ENCODE results near the gene ARHGAP10.

The ARHGAP10 gene

GRCh38 chr4:147938496-147938895 is 206.6 kb downstream of the ARHGAP10 start:
- TF ChIP-seq CTCF (IDR thresholded peaks at IDR 0.05; ENCODE audit: low read depth, low read length, missing control alignments) = no peak
- DNase-seq (ENCODE audit: extremely low read depth, low read depth) = no peak
- no peak overlapping the region for H3K4me3 ChIP-seq (replicated peaks; ENCODE audit: low read depth, low read length)

GRCh38 chr4:147940171-147940570 is 208.3 kb downstream of the ARHGAP10 start:
- no peak overlapping the region for H3K4me3 ChIP-seq (replicated peaks; ENCODE audit: low read depth, low read length)
- no peak for DNase-seq (ENCODE audit: extremely low read depth, low read depth)
- no peak for TF ChIP-seq CTCF (IDR thresholded peaks at IDR 0.05; ENCODE audit: low read depth, low read length, missing control alignments)

GRCh38 chr4:147941373-147941772 is 209.5 kb downstream of the ARHGAP10 start:
- no peak overlapping the region for H3K4me3 ChIP-seq (replicated peaks; ENCODE audit: low read depth, low read length)
- no peak for DNase-seq (ENCODE audit: extremely low read depth, low read depth)
- no peak for TF ChIP-seq CTCF (IDR thresholded peaks at IDR 0.05; ENCODE audit: low read depth, low read length, missing control alignments)

- H3K4me3 ChIP-seq (replicated peaks; ENCODE audit: low read depth, low read length) = no peak overlapping the region
- TF ChIP-seq CTCF (IDR thresholded peaks at IDR 0.05; ENCODE audit: low read depth, low read length, missing control alignments) = no peak
- no peak for DNase-seq (ENCODE audit: extremely low read depth, low read depth)
Observed at GRCh38 chr4:147942729-147943128, 210.8 kb downstream of the ARHGAP10 start.

- no peak overlapping the region for H3K4me3 ChIP-seq (replicated peaks; ENCODE audit: low read depth, low read length)
- DNase-seq (ENCODE audit: extremely low read depth, low read depth) = no peak
- no peak for TF ChIP-seq CTCF (IDR thresholded peaks at IDR 0.05; ENCODE audit: low read depth, low read length, missing control alignments)
Observed at GRCh38 chr4:147943159-147943638, 211.3 kb downstream of the ARHGAP10 start.

GRCh38 chr4:147944249-147944648 is 212.4 kb downstream of the ARHGAP10 start:
- no peak for TF ChIP-seq CTCF (IDR thresholded peaks at IDR 0.05; ENCODE audit: low read depth, low read length, missing control alignments)
- DNase-seq (ENCODE audit: extremely low read depth, low read depth) = no peak
- no peak overlapping the region for H3K4me3 ChIP-seq (replicated peaks; ENCODE audit: low read depth, low read length)

- no peak overlapping the region for H3K4me3 ChIP-seq (replicated peaks; ENCODE audit: low read depth, low read length)
- DNase-seq (ENCODE audit: extremely low read depth, low read depth) = no peak
- no peak for TF ChIP-seq CTCF (IDR thresholded peaks at IDR 0.05; ENCODE audit: low read depth, low read length, missing control alignments)
Observed at GRCh38 chr4:147944670-147945260, 212.9 kb downstream of the ARHGAP10 start.
